ENCODE measurements around the gene DUSP12. TPM values are rescaled to one million over a fixed set of nuclear protein-coding genes. Genes with fewer than 3 reads are reported as not detected.

DUSP12 gene, protein sequence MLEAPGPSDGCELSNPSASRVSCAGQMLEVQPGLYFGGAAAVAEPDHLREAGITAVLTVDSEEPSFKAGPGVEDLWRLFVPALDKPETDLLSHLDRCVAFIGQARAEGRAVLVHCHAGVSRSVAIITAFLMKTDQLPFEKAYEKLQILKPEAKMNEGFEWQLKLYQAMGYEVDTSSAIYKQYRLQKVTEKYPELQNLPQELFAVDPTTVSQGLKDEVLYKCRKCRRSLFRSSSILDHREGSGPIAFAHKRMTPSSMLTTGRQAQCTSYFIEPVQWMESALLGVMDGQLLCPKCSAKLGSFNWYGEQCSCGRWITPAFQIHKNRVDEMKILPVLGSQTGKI
- 43.7 to 53.6 TPM (median 44.5 TPM) in 5 replicates for total RNA-seq (2022; extraction: Qiagen RNA extraction; ENCODE audit: low read depth)

DNA sequence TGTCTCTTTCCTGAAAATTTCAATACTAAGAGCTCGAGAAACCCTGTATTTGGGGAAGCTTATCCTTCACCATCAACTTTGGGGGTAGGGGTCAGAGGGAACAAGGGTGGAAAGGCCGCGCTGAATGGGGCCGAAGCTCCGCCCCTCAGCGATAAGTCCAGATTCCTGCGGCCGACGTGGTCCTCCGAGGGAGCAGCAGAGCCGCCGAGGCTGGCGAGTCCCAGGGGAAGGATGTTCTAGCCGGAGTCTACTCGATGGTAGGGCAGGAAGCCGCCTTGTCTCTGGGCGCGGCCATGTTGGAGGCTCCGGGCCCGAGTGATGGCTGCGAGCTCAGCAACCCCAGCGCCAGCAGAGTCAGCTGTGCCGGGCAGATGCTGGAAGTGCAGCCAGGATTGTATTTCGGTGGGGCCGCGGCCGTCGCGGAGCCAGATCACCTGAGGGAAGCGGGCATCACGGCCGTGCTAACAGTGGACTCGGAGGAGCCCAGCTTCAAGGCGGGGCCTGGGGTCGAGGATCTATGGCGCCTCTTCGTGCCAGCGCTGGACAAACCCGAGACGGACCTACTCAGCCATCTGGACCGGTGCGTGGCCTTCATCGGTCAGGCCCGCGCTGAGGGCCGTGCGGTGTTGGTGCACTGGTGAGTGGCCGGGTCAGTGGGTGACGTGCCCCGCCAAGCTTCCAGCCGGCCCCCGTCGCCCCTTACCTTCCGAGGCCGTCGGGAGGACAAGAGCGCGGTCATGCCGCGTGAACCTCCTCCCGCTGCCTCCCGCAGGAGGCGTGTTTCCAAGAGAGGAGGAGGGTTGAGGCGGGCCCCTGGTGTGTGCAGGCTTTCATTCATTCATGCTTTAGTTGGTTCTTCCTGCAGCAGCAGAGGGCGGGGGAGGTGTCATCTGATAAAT is at the start of gene DUSP12:
Gene DUSP12, plus strand, starts transcription at position 278 of the 899 bp plus-strand sequence. Its CDS starts 16 bp downstream, at position 294.

DNA sequence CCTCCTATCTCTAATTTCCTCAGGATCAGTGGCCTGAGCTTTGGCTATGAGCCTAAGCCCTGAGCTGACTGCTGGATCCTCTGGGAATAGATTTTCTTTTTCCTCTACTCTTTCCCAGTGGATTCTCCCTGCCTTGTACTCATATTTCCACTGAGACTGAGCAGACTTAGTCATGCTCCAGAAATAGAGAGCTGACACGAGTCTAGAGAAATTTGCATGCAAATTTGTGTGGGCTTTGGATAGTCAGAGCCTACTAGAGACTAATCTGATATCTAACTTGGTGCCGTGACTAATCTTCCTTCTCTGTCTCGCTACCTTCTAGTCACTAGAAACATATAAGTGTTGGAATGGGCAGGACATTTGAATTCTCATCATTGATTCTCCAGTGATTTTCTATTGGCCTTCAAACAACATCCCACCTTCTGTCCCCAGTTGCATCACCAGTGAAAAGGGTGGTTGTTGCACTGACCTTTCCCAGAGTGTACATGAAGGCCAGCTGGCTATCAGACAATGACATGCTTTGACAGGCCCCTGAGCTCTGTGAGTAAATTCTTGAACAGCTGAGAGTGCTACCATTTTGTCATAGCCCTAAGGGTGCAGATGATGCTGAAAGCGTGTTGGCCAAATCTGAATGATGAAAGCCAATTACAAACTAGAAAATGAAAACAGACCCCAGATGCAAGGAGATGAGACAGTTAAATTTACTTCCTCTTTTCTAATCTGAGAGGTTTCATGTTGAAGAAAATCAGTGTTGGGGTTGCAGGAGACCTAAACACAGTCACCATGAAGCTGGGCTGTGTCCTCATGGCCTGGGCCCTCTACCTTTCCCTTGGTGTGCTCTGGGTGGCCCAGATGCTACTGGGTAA is 42.9 kb upstream of the DUSP12 start, which contains the start of gene FCRLA:
Gene FCRLA, plus strand, starts transcription at position 748 of the 866 bp plus-strand sequence. Its CDS starts 36 bp downstream, at position 784.

DNA sequence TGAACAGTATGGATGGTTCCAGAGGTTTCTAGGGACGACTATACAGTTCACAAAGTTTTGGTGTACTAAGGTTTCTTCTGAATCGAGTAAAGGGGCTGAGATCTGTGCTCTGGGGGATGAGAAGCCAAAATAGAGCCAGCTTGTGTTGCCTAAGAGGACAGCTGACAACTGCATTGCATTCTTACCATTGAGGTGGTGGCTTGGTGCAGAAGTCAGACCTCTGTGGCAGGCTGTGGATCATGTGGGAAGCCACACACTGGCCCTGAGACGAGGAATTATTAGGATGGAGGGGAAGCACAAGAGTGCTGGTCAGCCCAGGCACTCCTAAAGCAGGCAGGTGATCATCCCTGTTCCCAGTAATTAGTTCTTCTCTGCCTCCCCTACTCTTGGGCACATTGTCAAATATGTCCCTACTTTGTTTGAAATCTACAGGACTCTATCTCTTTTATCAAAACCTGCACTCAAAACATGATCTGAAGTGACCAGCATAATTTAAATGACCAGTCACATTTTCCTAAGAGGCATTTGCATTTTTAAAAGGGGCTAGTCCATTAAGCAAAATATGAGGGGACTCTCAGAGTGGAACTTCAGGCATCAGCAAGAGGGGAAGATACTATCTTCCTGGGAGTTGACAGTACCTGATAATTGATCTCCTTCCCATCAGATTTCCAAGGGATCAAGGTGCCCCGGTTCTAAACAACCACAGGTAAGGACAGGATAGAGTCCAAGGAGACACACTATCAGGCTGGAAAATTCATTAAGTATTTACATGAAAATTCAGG is 28.4 kb upstream of the DUSP12 start, which contains the start of gene FCRLB:
Gene FCRLB, plus strand, starts transcription at position 589 of the 782 bp plus-strand sequence. CDS start 1,129 bp downstream, outside the sequence.

DNA sequence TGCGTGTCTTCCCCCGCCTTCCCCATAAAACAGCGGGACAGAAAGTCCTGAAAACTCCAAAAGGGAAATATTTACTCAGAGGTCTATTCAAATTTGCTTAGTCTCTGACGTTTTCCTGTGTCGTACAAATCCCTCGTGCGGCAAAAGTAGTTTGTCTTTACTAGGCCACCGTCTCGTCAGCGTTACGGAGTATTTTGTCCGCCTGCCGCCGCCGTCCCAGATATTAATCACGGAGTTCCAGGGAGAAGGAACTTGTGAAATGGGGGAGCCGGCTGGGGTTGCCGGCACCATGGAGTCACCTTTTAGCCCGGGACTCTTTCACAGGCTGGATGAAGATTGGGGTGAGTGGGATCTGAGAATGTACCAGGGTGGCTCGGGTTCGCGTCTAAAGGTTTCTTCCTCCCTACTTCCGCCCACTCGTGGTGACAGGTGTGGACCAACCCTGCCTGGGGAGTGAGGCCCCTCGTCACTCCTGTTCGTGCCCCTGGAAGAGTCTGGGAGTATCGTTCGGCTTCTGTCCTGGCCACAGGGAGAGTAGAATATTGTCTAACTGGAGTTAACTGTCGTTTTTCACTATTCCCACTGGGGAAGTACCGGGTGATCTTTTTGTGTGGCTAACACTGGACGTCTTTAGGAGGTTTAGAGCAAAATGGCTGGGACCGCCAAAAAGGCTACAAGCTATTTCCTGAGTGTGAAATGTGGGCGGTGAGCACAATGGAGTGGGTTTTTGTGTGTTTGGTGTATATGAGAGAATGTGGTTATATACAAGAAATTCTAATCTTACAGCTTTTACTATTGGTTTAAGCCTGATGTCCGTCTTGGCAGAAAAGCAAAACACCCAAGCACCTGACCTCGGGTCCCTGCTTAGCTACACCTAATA is 16.8 kb downstream of the DUSP12 start, which contains the start of gene ATF6:
Gene ATF6, plus strand, starts transcription at position 219 of the 880 bp plus-strand sequence. Its CDS starts 41 bp downstream, at position 260.

Other genes with a start within 250 kb of the DUSP12 start
- gene FCGR2A, start 244.3 kb upstream of the DUSP12 start, total RNA-seq (2022; extraction: Qiagen RNA extraction; ENCODE audit: low read depth), result not detected in 5 replicates
- 1.4 to 11.8 TPM (median 3.5 TPM) in 5 replicates for gene HSPA6, start 225.2 kb upstream of the DUSP12 start, total RNA-seq (2022; extraction: Qiagen RNA extraction; ENCODE audit: low read depth)
- not detected in 5 replicates for gene FCGR3A, start 200.0 kb upstream of the DUSP12 start, total RNA-seq (2022; extraction: Qiagen RNA extraction; ENCODE audit: low read depth)
- gene FCGR3B, start 118.6 kb upstream of the DUSP12 start, total RNA-seq (2022; extraction: Qiagen RNA extraction; ENCODE audit: low read depth), result not detected in 5 replicates
- gene FCGR2B, start 86.6 kb upstream of the DUSP12 start, total RNA-seq (2022; extraction: Qiagen RNA extraction; ENCODE audit: low read depth), result not detected in 5 replicates
- 0.03 TPM in 1 of 5 replicates, not detected in the others for gene FCRLA, start 42.6 kb upstream of the DUSP12 start, total RNA-seq (2022; extraction: Qiagen RNA extraction; ENCODE audit: low read depth)
- gene FCRLB, start 28.2 kb upstream of the DUSP12 start, total RNA-seq (2022; extraction: Qiagen RNA extraction; ENCODE audit: low read depth), result 1.2 to 1.9 TPM (median 1.7 TPM) in 5 replicates
- gene ATF6, start 16.5 kb downstream of the DUSP12 start, total RNA-seq (2022; extraction: Qiagen RNA extraction; ENCODE audit: low read depth), result 11.4 to 13.5 TPM (median 12.3 TPM) in 5 replicates

Measured in A549 treated with CpdA at 1 μM for 4 hours (cell line).